GM21619 (cell line): Measurements from ENCODE around the gene CADPS2.

ENCODE experiments used
- ATAC-seq: cut with Tn5 transposase; IDR thresholded peaks from one replicate; pipeline ENCODE4 v1.9.1; 2021; ENCODE audit not compliant: unreplicated experiment

The CADPS2 gene

GRCh38 chr7:122770686-122771335, 115.4 kb downstream of the CADPS2 start:
- no peak for ATAC-seq

GRCh38 chr7:122768827-122769226, 117.4 kb downstream of the CADPS2 start:
- no peak for ATAC-seq

GRCh38 chr7:122767339-122767738, 118.9 kb downstream of the CADPS2 start:
- no peak for ATAC-seq

GRCh38 chr7:122766593-122766992, 119.7 kb downstream of the CADPS2 start:
- no peak for ATAC-seq

- ATAC-seq: no peak
Observed at GRCh38 chr7:122764902-122765301, 121.4 kb downstream of the CADPS2 start.

- no peak for ATAC-seq
Observed at GRCh38 chr7:122764020-122764419, 122.2 kb downstream of the CADPS2 start.

GRCh38 chr7:122762071-122762470, 124.2 kb downstream of the CADPS2 start:
- no peak for ATAC-seq

GRCh38 chr7:122758501-122758900, 127.8 kb downstream of the CADPS2 start:
- ATAC-seq: no peak

GRCh38 chr7:122756860-122757259, 129.4 kb downstream of the CADPS2 start:
- no peak for ATAC-seq

- no peak for ATAC-seq
Observed at GRCh38 chr7:122755696-122756095, 130.6 kb downstream of the CADPS2 start.

GRCh38 chr7:122752583-122752982, 133.7 kb downstream of the CADPS2 start:
- no peak for ATAC-seq

GRCh38 chr7:122750389-122750788, 135.9 kb downstream of the CADPS2 start:
- ATAC-seq: no peak

- ATAC-seq: no peak
Observed at GRCh38 chr7:122748195-122748594, 138.1 kb downstream of the CADPS2 start.

- no peak for ATAC-seq
Observed at GRCh38 chr7:122746948-122747347, 139.3 kb downstream of the CADPS2 start.

GRCh38 chr7:122743211-122743610, 143.0 kb downstream of the CADPS2 start:
- no peak for ATAC-seq

GRCh38 chr7:122738947-122739346, 147.3 kb downstream of the CADPS2 start:
- no peak for ATAC-seq

GRCh38 chr7:122736183-122736582, 150.1 kb downstream of the CADPS2 start:
- no peak for ATAC-seq

GRCh38 chr7:122727759-122728158, 158.5 kb downstream of the CADPS2 start:
- ATAC-seq: no peak

- no peak for ATAC-seq
Observed at GRCh38 chr7:122727354-122727753, 158.9 kb downstream of the CADPS2 start.

- ATAC-seq: no peak
Observed at GRCh38 chr7:122726881-122727280, 159.4 kb downstream of the CADPS2 start.

GRCh38 chr7:122724366-122724765, 161.9 kb downstream of the CADPS2 start:
- ATAC-seq: no peak

- ATAC-seq: no peak
Observed at GRCh38 chr7:122719010-122719578, 167.2 kb downstream of the CADPS2 start.
